OCI-LY7 (cell line): ENCODE results near the gene VTI1A. TPM values are rescaled to one million over a fixed set of nuclear protein-coding genes. Genes with fewer than 3 reads are reported as not detected.

ENCODE experiments used
- BruUV-seq: library from RNA; stranded (reverse); fragments of 400-500 nt; replicated peaks from 2 replicates; lab custom pipeline; 2021; lab: Mats Ljungman, UMichigan
- CTCF ChIA-PET: fragments of 300-600 bp; sonication (Branson Sonifier 250); formaldehyde crosslinking; loops from one replicate; lab custom pipeline; 2022; ENCODE audit warnings: antibody characterized with exemption; ENCODE audit not compliant: unreplicated experiment; lab: Charles Lee
- POLR2A ChIA-PET: fragments of 300-600 bp; sonication (Branson Sonifier 250); formaldehyde crosslinking; loops from one replicate; lab custom pipeline; 2022; ENCODE audit warnings: antibody characterized with exemption; lab: Charles Lee
- DNase-seq: peaks from one replicate; pipeline ENCODE4 v3.0.0-alpha.2; 2015; ENCODE audit warnings: low spot score
- H2AFZ ChIP-seq: fragments of 200-600 bp; sonication (generic), shearing (Covaris generic); 2 replicates; pipeline ENCODE4 v1.6.1; 2014; ENCODE audit warnings: mild to moderate bottlenecking, antibody characterized with exemption, low read length, moderate library complexity
- H3K27ac ChIP-seq: fragments of 200-600 bp; sonication (generic); 2 replicates; pipeline ENCODE4 v1.5.1; 2014; ENCODE audit warnings: mixed run types, low read depth, mild to moderate bottlenecking, moderate library complexity, low read length, inconsistent platforms; ENCODE audit not compliant: poor library complexity, severe bottlenecking
- H3K36me3 ChIP-seq: fragments of 200-600 bp; sonication (generic); 2 replicates; pipeline ENCODE4 v1.6.1; 2014; ENCODE audit warnings: mild to moderate bottlenecking, antibody characterized with exemption, low read length, moderate library complexity, mixed read lengths; ENCODE audit not compliant: insufficient read depth
- H3K4me1 ChIP-seq: fragments of 200-600 bp; sonication (generic); 2 replicates; pipeline ENCODE4 v1.5.1; 2014; ENCODE audit warnings: mild to moderate bottlenecking, low read length; ENCODE audit not compliant: insufficient read depth, poor library complexity, severe bottlenecking
- H3K4me2 ChIP-seq: fragments of 200-600 bp; sonication (generic); 2 replicates; pipeline ENCODE4 v1.6.1; 2014; ENCODE audit warnings: mild to moderate bottlenecking, low read length
- H3K4me3 ChIP-seq: fragments of 200-600 bp; sonication (generic); 2 replicates; pipeline ENCODE4 v1.5.1; 2014; ENCODE audit warnings: mild to moderate bottlenecking, low read depth, low read length; ENCODE audit not compliant: poor library complexity, severe bottlenecking
- H3K79me2 ChIP-seq: fragments of 200-600 bp; sonication (generic); 2 replicates; pipeline ENCODE4 v1.6.1; 2016; ENCODE audit warnings: low read depth, mild to moderate bottlenecking, low read length, moderate library complexity, mixed read lengths; ENCODE audit not compliant: insufficient read depth
- H3K9me2 ChIP-seq: fragments of 200-600 bp; sonication (generic); 2 replicates; pipeline ENCODE4 v1.6.1; 2016; ENCODE audit warnings: mild to moderate bottlenecking, low read length, mixed read lengths; ENCODE audit not compliant: insufficient read depth
- H3K9me3 ChIP-seq: fragments of 200-600 bp; sonication (generic); 2 replicates; pipeline ENCODE4 v1.6.1; 2014; ENCODE audit warnings: mild to moderate bottlenecking, mixed run types, low read length, mixed read lengths
- H4K20me1 ChIP-seq: fragments of 200-600 bp; sonication (generic); 2 replicates; pipeline ENCODE4 v1.6.1; 2014; ENCODE audit warnings: mild to moderate bottlenecking, antibody characterized with exemption, low read length, moderate library complexity, mixed read lengths; ENCODE audit not compliant: insufficient read depth
- CTCF ChIP-seq: fragments of 200-600 bp; sonication (generic); conservative IDR thresholded peaks from 2 replicates; pipeline ENCODE4 v1.5.1; 2014; ENCODE audit warnings: mild to moderate bottlenecking, antibody characterized with exemption, low read length, moderate library complexity, mixed read lengths
- EZH2phosphoT487 ChIP-seq: fragments of 200-600 bp; sonication (generic); IDR thresholded peaks from 2 replicates; pipeline ENCODE4 v1.6.1; 2018; ENCODE audit warnings: low read depth, borderline replicate concordance, mild to moderate bottlenecking, mixed run types, antibody characterized with exemption, low read length, moderate library complexity, mixed read lengths
- intact Hi-C: fragments of 100-400 bp; cut with micrococcal nuclease; formaldehyde crosslinking; loops from one replicate; pipeline ENCODE4 v1.10.0; 2022; ENCODE audit not compliant: unreplicated experiment
- total RNA-seq, 2 experiments: library from RNA; depleted of rRNA in 1 of 2; stranded (reverse); fragments of >200 nt in 1 of 2; shearing (Covaris generic) in 1 of 2; gene quantifications; 2 replicates each; pipeline ENCODE4 v1.2.3, GENCODE V29; 2014 to 2022

VTI1A gene
- total RNA-seq, 2 experiments from 2014 or later = 39.4 to 45.2 TPM

DNA sequence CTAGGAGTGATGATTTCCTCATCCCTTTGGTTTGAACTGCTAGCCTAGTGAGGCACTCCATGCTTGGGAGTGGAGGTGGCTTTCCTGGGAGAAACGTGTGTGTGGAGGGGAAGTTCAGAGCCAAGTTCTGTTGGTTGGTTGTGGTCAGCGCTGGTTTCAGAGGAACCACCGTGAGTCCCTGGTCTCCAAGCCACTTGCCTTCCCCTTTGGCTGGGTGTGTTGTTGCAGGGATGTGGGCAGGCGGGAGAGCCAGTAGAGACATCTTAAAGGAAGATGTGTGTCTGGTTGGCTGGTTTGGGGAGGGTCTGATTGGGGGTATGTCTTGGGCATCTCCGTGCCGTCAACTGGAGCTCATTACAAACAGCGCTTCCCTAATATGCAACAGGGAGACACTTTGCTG is 372.2 kb downstream of the VTI1A start:
- Histone ChIP-seq H3K27ac (no peak overlapping the region), H4K20me1 (no peaks in the 10 kb centered on the region), H3K9me2 (no peaks in the 10 kb centered on the region), H3K9me3 (no peaks in the 10 kb centered on the region), H2AFZ (no peak overlapping the region), H3K36me3 (no peaks in the 10 kb centered on the region), H3K4me2 (no peak overlapping the region), H3K4me1 (no peaks in the 10 kb centered on the region), H3K4me3 (no peak overlapping the region), H3K79me2 (no peaks in the 10 kb centered on the region)
- no peak for TF ChIP-seq CTCF
- no peak for TF ChIP-seq EZH2phosphoT487
- no TSS peak for BruUV-seq
- ChIA-PET CTCF (no interaction called here), POLR2A (no interaction called here)
- DNase-seq = no peak
- intact Hi-C loops = no loop called here

DNA sequence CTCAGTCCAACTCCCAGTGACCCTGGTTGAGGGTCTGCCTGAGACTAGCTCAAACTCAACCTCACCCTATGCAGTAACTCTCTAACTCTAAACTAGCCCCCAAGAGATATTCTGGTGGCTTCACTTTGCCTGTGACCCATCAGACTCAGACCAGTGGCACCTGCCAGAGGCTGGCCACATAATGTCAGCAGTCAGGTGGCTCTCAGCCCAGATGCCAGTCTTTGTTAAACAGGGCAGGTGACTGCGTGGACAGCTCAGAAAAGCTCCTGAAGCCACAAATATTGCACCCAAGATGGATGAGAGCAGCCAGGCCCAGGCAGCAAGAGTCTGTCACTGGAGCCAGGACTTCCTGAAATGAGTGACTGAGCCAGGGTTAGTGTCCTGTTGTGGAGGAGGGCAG is 373.3 kb downstream of the VTI1A start:
- no TSS peak for BruUV-seq
- no peak for DNase-seq
- TF ChIP-seq CTCF = no peak
- Histone ChIP-seq H3K4me3 (no peak overlapping the region), H3K4me1 (no peaks in the 10 kb centered on the region), H3K79me2 (no peaks in the 10 kb centered on the region), H3K4me2 (no peak overlapping the region), H2AFZ (no peak overlapping the region), H3K27ac (no peak overlapping the region), H3K9me3 (no peaks in the 10 kb centered on the region), H3K9me2 (no peaks in the 10 kb centered on the region), H3K36me3 (no peaks in the 10 kb centered on the region), H4K20me1 (no peaks in the 10 kb centered on the region)
- CTCF ChIA-PET = no interaction called here
- intact Hi-C loops = no loop called here
- POLR2A ChIA-PET = no interaction called here

DNA sequence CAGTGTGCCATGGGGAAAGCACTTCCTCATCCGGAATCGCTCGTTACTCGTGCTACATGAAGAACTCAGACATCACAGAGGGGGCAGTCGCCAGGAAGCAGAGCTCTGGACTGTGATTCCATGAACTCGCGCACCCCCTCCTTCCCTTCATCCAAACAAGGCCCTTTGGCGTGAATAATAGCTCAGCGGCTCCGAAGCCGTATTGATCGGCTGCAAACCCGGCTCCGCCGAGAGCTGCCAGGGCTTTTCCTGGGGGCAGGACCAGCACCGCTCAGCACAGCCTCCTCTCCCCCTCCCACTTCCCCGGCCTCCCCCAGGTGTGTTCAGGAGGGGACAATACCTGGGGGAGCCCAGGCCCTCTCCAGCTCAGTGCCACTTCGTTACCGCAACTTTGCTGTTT is 374.0 kb downstream of the VTI1A start:
- Histone ChIP-seq H2AFZ (no peak overlapping the region), H3K4me3 (no peak overlapping the region), H3K9me3 (no peaks in the 10 kb centered on the region), H3K79me2 (no peaks in the 10 kb centered on the region), H4K20me1 (no peaks in the 10 kb centered on the region), H3K36me3 (no peaks in the 10 kb centered on the region), H3K4me2 (no peak overlapping the region), H3K4me1 (no peaks in the 10 kb centered on the region), H3K27ac (no peak overlapping the region), H3K9me2 (no peaks in the 10 kb centered on the region)
- CTCF ChIA-PET = no interaction called here
- intact Hi-C loops = no loop called here
- TF ChIP-seq EZH2phosphoT487 (no peak), CTCF (no peak)
- DNase-seq = no peak
- POLR2A ChIA-PET = no interaction called here
- BruUV-seq = no TSS peak
